ENCODE results near the gene URI1.

GRCh38 chr19:29944390-29945012 is 2.5 kb downstream of the URI1 start:
- no peak for TF ChIP-seq CTCF (IDR thresholded peaks at IDR 0.05)
- TF ChIP-seq ZFX (IDR thresholded peaks at IDR 0.05; ENCODE audit: borderline replicate concordance), result no peak
